Measurements from ENCODE around the gene THAP9.

Gene THAP9

GRCh38 chr4:82954212-82954611, 53.7 kb downstream of the THAP9 start:
- peak; percentile 4 to 12 for DNase-seq (ENCODE audit: low read depth in 2 of 2)

- no peak for DNase-seq (ENCODE audit: low read depth in 2 of 2)
Observed at GRCh38 chr4:82957045-82957444, 56.5 kb downstream of the THAP9 start.

- no peak for DNase-seq (ENCODE audit: low read depth in 2 of 2)
Observed at GRCh38 chr4:82965763-82966162, 65.2 kb downstream of the THAP9 start.

GRCh38 chr4:82968972-82969371, 68.4 kb downstream of the THAP9 start:
- DNase-seq (ENCODE audit: low read depth in 2 of 2): no peak

GRCh38 chr4:82969414-82969813, 68.9 kb downstream of the THAP9 start:
- DNase-seq (ENCODE audit: low read depth in 2 of 2): no peak

All from fibroblast of skin of left quadriceps (primary cell).